CD14-positive monocyte (primary cell): Measurements from ENCODE around the gene UBL3. TPM values are rescaled to one million over a fixed set of nuclear protein-coding genes. Genes with fewer than 3 reads are reported as not detected.

Experiments
- DNase-seq, 3 donors: peaks; one replicate each; pipeline ENCODE4 v3.0.0-alpha.2; 2011 to 2022
- H2AFZ ChIP-seq: 2 replicates; pipeline ENCODE4 v1.6.0; 2012; ENCODE audit warnings: mild to moderate bottlenecking, low read depth, low read length, inconsistent platforms; ENCODE audit not compliant: insufficient read depth, poor library complexity, severe bottlenecking
- H3K27ac ChIP-seq, 2 donors: 1 replicate in 1 of 2; 2 replicates in 1 of 2; pipeline ENCODE4 v1.5.1; 2012 to 2013; ENCODE audit warnings: low read length in 2 of 2, control low read depth in 1 of 2, inconsistent platforms in 1 of 2, low read depth in 1 of 2, mild to moderate bottlenecking in 1 of 2
- H3K27me3 ChIP-seq, 2 donors: one replicate each; pipeline versions ENCODE4 v1.6.0 to v1.6.1; 2011 to 2013; ENCODE audit warnings: low read length in 2 of 2; ENCODE audit not compliant: control insufficient read depth in 2 of 2, insufficient read depth in 2 of 2
- H3K36me3 ChIP-seq, 2 donors: replicated peaks in 1 of 2; 1 replicate in 1 of 2; 2 replicates in 1 of 2; pipeline versions ENCODE4 v1.5.1 to v1.6.1; 2012 to 2013; ENCODE audit warnings: low read length in 2 of 2, control low read depth in 1 of 2, inconsistent platforms in 1 of 2, mild to moderate bottlenecking in 1 of 2; ENCODE audit not compliant: insufficient read depth in 2 of 2, control insufficient read depth in 1 of 2
- H3K4me1 ChIP-seq, 2 donors: 1 replicate in 1 of 2; 2 replicates in 1 of 2; pipeline versions ENCODE4 v1.5.1 to v1.6.1; 2012 to 2013; ENCODE audit warnings: low read length in 2 of 2, control low read depth in 1 of 2, inconsistent platforms in 1 of 2, mild to moderate bottlenecking in 1 of 2, moderate library complexity in 1 of 2; ENCODE audit not compliant: insufficient read depth in 2 of 2, control insufficient read depth in 1 of 2
- H3K4me2 ChIP-seq: replicated peaks from 2 replicates; pipeline ENCODE3; 2012; ENCODE audit warnings: low read length, moderate library complexity, mild to moderate bottlenecking; ENCODE audit not compliant: poor library complexity, severe bottlenecking; ENCODE audit errors: extremely low read depth
- H3K4me3 ChIP-seq, 3 experiments: fragments of 200-600 bp in 1 of 3; sonication (generic) in 1 of 3; replicated peaks in 1 of 3; 1 replicate in 2 of 3; 2 replicates in 1 of 3; pipeline ENCODE4 v1.5.1; 2011 to 2013; ENCODE audit warnings: low read length in 3 of 3, mild to moderate bottlenecking in 3 of 3, control low read depth in 2 of 3, low read depth in 2 of 3, inconsistent platforms in 1 of 3, moderate library complexity in 1 of 3
- H3K79me2 ChIP-seq: 2 replicates; pipeline ENCODE4 v1.6.0; 2012; ENCODE audit warnings: mild to moderate bottlenecking, control low read depth, inconsistent platforms, low read length, moderate library complexity; ENCODE audit not compliant: insufficient read depth
- H3K9ac ChIP-seq: 2 replicates; pipeline ENCODE4 v1.6.0; 2017; ENCODE audit warnings: low read length, mild to moderate bottlenecking; ENCODE audit not compliant: insufficient read depth, poor library complexity, severe bottlenecking
- H3K9me3 ChIP-seq, 2 donors: replicated peaks in 1 of 2; 1 replicate in 1 of 2; 2 replicates in 1 of 2; pipeline versions ENCODE4 v1.5.1 to v1.6.1; 2012 to 2013; ENCODE audit warnings: low read length in 2 of 2, control low read depth in 1 of 2; ENCODE audit not compliant: control insufficient read depth in 1 of 2, insufficient read depth in 1 of 2
- H4K20me1 ChIP-seq: 2 replicates; pipeline ENCODE4 v1.6.0; 2012; ENCODE audit warnings: mild to moderate bottlenecking, low read length, control low read depth, moderate library complexity; ENCODE audit not compliant: insufficient read depth
- H3K27ac Mint-ChIP-seq, 7 donors: one replicate each; pipeline ENCODE4 v1.8.0; 2020; ENCODE audit warnings: mild to moderate bottlenecking in 7 of 7, mixed read lengths in 7 of 7, moderate library complexity in 6 of 7, inconsistent platforms in 2 of 7
- H3K27me3 Mint-ChIP-seq, 3 donors: one replicate each; pipeline ENCODE4 v1.8.0; 2021 to 2022; ENCODE audit warnings: low read depth in 3 of 3, mild to moderate bottlenecking in 3 of 3, mixed read lengths in 3 of 3, moderate library complexity in 3 of 3, inconsistent platforms in 1 of 3
- H3K36me3 Mint-ChIP-seq, 2 donors: one replicate each; pipeline ENCODE4 v1.8.0; 2020; ENCODE audit warnings: mixed read lengths in 2 of 2, inconsistent platforms in 1 of 2, mild to moderate bottlenecking in 1 of 2
- H3K4me1 Mint-ChIP-seq: one replicate; pipeline ENCODE4 v1.8.0; 2020; ENCODE audit warnings: mild to moderate bottlenecking, mixed read lengths
- H3K4me3 Mint-ChIP-seq, 2 donors: one replicate each; pipeline ENCODE4 v1.8.0; 2020; ENCODE audit warnings: mild to moderate bottlenecking in 2 of 2, mixed read lengths in 2 of 2, moderate library complexity in 1 of 2
- H3K9me3 Mint-ChIP-seq, 7 donors: one replicate each; pipeline ENCODE4 v1.8.0; 2020 to 2022; ENCODE audit warnings: mixed read lengths in 7 of 7, mild to moderate bottlenecking in 6 of 7, moderate library complexity in 6 of 7, inconsistent platforms in 2 of 7
- WGBS: methylation state at CpG from one replicate; pipeline ENCODE4 v1.1.5; 2013; ENCODE audit warnings: missing lambda C conversion rate; ENCODE audit not compliant: insufficient coverage; 5-methylcytosine and 5-hydroxymethylcytosine counted together
- intact Hi-C, 2 donors: fragments of 100-400 bp; cut with micrococcal nuclease; formaldehyde crosslinking; loops; one replicate each; pipeline versions ENCODE4 v1.15.0 to v1.15.1; 2023
- polyA plus RNA-seq, 3 donors: library from polyadenylated mRNA; depleted of rRNA in 1 of 3; unstranded in 2 of 3; stranded (reverse) in 1 of 3; fragments of 300-500 nt in 2 of 3; fragments of >200 nt in 1 of 3; fragmentation: Illumina TruSeq in 2 of 3; gene quantifications; 1 replicate in 2 of 3; 2 replicates in 1 of 3; pipeline ENCODE4 v1.2.3, GENCODE V29; 2012 to 2021
- TF ChIP-seq, protein P1 (sequence below): fragments of 200-600 bp; IDR thresholded peaks from one replicate; pipeline ENCODE4 v1.8.0; 2022; ENCODE audit warnings: antibody characterized with exemption, mild to moderate bottlenecking

UBL3 gene
- polyA plus RNA-seq, 3 donors, result 13.0 to 32.3 (median 28.2) TPM

DNA sequence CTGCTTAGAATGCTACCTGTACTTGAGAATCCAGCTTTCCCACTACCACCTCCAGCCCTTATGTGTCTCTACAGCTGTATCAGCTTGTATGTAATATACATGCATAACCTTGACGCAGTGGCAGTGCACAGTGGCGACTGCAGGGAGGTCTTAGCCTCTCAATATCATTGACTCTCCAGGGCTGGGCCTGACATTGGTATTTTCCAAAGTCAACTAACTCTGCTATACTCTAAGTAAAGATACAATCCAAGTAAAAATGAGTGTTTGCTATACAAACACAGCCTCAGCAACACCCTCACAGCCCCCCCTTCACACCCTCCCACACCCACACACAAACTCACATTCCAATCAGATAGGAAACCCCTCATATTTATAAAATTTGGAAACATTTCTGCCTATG lies 6.7 kb upstream of the UBL3 start:
- intact Hi-C loops, result loop anchor here in 1 of 2 donors (10.0 kb wide), 2 partner anchors 258 to 262 kb away; partner anchors contain the start of gene SLC7A1
- Histone ChIP-seq H3K4me3 (no peak overlapping the region), H4K20me1 (no peaks in the 10 kb centered on the region), H3K27ac (no peak overlapping the region), H3K4me1 (no peaks in the 10 kb centered on the region), H3K9me3 (no peaks in the 10 kb centered on the region), H3K79me2 (no peaks in the 10 kb centered on the region), H3K4me2 (no peak overlapping the region), H2AFZ (no peak overlapping the region), H3K36me3 (no peaks in the 10 kb centered on the region), H3K27me3 (no peaks in the 10 kb centered on the region), H3K9ac (no peak overlapping the region)
- Mint-ChIP-seq H3K4me1 (peaks cover 5% of the 10 kb centered on the region), H3K36me3 (no peaks in the 10 kb centered on the region), H3K9me3 (peaks cover 0 to 3% (median 0%) of the 10 kb centered on the region in 7 donors), H3K4me3 (no peak overlapping the region), H3K27ac (no peak overlapping the region), H3K27me3 (peaks cover 0 to 3% (median 0%) of the 10 kb centered on the region in 3 donors)
- TF ChIP-seq, protein P1, sequence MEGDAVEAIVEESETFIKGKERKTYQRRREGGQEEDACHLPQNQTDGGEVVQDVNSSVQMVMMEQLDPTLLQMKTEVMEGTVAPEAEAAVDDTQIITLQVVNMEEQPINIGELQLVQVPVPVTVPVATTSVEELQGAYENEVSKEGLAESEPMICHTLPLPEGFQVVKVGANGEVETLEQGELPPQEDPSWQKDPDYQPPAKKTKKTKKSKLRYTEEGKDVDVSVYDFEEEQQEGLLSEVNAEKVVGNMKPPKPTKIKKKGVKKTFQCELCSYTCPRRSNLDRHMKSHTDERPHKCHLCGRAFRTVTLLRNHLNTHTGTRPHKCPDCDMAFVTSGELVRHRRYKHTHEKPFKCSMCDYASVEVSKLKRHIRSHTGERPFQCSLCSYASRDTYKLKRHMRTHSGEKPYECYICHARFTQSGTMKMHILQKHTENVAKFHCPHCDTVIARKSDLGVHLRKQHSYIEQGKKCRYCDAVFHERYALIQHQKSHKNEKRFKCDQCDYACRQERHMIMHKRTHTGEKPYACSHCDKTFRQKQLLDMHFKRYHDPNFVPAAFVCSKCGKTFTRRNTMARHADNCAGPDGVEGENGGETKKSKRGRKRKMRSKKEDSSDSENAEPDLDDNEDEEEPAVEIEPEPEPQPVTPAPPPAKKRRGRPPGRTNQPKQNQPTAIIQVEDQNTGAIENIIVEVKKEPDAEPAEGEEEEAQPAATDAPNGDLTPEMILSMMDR, result no peak
- 100% methylated on average over 1 of the region's 2 CpGs for WGBS
- DNase-seq, result no peak

DNA sequence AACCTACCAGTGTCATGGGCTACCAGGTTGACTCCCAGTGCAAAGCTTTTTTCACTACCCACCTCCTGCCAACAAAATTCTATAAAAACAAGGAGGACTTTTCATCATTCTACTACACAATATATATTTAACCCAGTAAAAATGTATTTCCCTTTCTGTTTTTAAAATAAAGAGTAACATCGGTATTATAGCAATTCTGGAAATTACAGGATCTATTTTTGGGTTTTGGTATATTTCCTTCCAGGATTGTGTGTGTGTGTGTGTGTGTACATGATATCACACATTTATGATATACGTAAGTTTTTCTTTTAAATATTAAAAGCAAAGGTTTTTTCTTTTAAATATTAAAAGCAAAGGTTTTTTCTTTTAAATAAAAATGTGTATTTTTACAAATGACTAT lies 6.0 kb upstream of the UBL3 start:
- no peaks in the 10 kb centered on the region for H3K36me3 ChIP-seq
- no peak overlapping the region for H3K4me3 ChIP-seq
- no peak overlapping the region for H2AFZ ChIP-seq
- H3K4me1 ChIP-seq, result no peaks in the 10 kb centered on the region
- Mint-ChIP-seq H3K9me3 (peaks cover 0 to 3% (median 0%) of the 10 kb centered on the region in 7 donors), H3K27me3 (no peaks in the 10 kb centered on the region), H3K4me3 (no peak overlapping the region), H3K27ac (no peak overlapping the region), H3K4me1 (peaks cover 5% of the 10 kb centered on the region), H3K36me3 (no peaks in the 10 kb centered on the region)
- H3K4me2 ChIP-seq, result no peak overlapping the region
- no peak overlapping the region for H3K9ac ChIP-seq
- TF ChIP-seq, protein P1, result no peak
- DNase-seq, result no peak
- H3K9me3 ChIP-seq, result no peaks in the 10 kb centered on the region
- no CpG with 5 or more reads among the region's 2 CpGs for WGBS
- H4K20me1 ChIP-seq, result no peaks in the 10 kb centered on the region
- no peaks in the 10 kb centered on the region for H3K79me2 ChIP-seq
- no peak overlapping the region for H3K27ac ChIP-seq
- intact Hi-C loops, result loop anchor here in 1 of 2 donors (10.0 kb wide), 2 partner anchors 258 to 262 kb away; partner anchors contain the start of gene SLC7A1
- no peaks in the 10 kb centered on the region for H3K27me3 ChIP-seq
